Fibroblast of skin of right biceps (primary cell): Measurements from ENCODE around the gene EGFR.

Experiments used
- DNase-seq: peaks from one replicate; pipeline ENCODE4 v3.0.0-alpha.2; 2013

Gene EGFR

DNA sequence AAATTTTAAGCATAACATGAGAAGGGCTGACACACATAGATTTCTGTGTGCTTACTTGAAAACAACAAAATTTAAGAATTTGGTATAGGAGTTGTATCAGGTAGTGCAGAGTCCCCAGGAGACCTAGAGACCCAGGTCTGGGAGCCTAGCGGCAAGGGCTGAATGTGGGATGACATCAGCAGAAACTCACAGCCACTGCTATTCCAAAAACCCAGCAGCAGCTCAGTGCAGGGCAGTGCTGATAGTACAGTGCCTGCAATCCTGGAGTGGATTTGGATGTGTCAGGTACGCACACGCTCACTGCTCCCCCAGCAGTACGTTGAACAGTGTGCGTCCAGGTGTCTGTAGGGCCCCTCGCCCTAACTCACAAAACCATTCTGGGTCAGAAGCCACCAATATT lies 87.1 kb downstream of the EGFR start:
- DNase-seq: no peak

DNA sequence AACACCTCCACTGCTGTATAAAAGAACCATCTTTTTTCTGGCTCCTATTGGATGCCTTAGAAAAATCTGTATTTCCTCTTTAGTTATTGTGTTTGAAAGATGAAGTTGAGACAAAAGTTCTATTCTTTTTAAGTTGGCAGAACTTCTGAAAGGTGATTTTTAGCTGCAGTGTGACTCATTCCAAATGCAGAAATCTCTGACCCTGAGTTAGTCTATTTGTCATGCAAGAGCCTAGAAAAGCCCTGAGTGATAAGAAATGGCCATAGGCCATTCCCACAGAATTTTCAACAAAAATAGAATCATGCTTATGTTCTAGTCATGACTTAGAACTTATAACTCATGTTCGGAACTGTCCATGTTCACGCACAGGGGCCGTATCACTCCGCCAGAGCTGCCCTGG lies 89.1 kb downstream of the EGFR start:
- DNase-seq: peak; percentile 47

DNA sequence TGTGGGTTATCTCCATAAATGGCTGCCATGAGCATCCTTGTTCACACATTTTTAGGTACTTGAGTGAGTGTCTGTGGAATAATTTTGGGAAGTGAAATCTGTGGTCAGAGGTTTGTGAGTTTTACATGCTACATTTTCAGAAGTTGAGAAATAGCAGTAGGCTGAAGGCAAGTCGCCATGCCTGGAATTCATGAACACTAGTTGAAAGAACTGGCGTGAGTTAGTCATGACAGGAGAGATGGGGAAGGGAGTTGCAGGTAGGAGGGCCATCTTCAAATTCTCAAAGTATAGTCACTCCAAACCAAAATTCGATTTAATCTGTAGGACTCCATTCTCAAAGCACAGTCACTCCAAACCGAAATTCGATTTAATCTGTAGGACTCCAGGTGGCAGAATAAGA lies 89.6 kb downstream of the EGFR start:
- no peak for DNase-seq

- DNase-seq: no peak
Measured at GRCh38 chr7:55108818-55109217, 90.0 kb downstream of the EGFR start.

DNA sequence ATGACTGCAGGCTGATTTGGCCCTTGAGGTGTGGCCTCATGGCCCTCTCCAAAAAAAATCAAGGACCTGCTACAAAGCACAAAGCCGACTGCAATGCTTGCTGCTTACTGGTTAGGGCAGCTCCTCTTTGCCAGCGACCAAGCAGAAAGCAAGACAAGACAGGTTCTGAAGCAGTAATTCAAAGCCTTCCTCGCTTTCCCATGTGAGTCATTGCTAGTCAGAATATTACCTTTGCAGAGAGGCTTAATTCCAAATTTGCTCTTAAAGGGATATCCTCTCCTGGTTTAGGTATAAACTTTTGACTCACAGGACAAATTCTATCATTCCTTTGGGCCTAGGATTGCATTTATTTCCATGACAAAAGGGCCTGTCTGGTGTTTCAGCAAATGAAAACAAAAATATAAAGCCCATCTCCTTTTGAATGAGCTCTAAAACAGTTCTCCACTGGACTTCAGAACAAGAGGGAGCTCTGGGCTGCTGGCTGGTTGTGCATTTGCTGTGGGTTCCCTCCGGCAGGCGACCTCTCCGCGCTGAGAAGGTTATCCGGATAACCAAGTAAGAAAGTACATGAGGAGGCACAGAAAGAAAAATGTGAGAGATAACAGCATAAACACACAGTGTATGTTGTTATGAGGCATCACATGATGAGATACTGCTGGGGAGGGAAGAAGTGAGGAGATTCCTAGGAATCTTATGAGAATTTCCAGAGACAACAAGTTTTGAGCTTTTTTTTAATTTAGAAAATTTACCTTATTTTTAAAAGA lies 90.8 kb downstream of the EGFR start:
- DNase-seq: peak; percentile 47

- DNase-seq: no peak
Measured at GRCh38 chr7:55110282-55110992, 91.6 kb downstream of the EGFR start.

- DNase-seq: peak; percentile 81
Measured at GRCh38 chr7:55110993-55111361, 92.2 kb downstream of the EGFR start.

GRCh38 chr7:55112056-55112455 lies 93.2 kb downstream of the EGFR start:
- no peak for DNase-seq

DNA sequence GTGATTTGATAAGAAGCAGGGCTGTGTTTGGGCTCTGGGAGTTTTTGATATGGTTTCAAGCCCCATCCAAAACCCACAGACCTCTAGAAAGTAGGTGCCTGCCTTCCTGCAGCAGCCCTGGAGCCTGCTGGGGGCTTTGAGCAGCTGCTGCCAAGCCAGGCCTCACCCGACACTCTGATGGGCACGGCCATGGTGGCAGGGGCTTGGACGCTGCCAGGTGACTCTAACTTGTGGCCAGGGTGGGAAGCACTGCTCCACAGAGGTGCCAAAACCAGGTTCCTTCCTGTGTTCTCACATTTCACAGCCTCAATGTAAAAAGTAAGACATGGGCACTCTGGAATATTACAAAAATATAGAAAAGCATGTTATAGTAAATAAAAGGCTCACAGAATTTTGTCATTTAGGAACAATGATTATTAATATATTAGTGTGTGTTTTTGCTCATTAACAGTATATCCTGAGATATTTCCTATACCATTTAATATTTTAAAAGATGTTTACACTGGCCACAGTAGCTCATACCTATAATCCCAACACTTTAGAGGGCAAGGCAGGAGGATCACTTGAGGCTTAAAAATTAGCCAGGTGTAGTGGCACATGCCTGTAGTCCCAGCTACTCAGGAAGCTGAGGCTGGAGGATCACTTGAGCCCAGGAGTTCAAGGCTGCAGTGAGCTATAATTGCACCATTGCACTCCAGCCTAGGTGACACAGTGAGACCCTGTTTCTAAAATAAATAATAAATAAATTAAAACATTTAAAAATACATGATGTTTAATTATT lies 95.1 kb downstream of the EGFR start:
- no peak for DNase-seq

DNA sequence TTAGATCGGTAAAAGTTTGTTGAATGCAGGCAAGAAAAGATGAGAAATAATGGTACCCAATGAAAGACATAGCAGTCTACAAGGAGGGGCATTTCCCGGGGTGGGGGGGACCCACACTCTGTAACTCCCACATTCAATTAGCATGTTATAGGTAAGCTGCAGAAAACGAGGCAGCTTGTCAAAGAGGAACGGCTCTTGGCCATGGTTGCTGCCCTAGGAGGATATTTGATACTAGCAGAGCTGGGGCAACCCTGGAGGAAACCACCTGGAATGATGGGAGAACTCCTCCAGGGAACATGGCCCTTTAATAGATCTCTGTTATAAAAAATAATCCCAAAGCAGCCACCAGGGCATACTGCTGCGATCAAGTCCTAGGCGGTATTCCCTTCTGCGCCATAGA lies 98.5 kb downstream of the EGFR start:
- no peak for DNase-seq

DNA sequence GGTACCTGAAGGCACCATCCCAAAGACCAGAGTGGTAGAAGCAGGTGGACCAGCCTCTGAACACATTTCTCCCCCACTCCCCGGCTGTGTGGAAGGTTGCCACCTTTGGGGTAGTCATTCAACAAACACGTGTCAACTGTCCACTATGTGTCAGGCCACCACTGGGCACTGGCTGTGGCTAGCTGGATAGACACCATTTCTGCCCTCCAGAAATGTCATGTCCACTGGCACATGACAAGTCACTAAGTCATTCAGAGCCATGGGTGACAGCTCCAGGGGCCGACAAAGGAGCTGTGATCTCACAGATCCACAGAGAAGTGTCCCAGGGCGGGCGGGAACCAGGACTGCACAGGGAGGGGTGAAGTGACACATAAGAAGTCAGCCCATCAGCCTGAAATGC lies 99.6 kb downstream of the EGFR start:
- no peak for DNase-seq

GRCh38 chr7:55119571-55119970 lies 100.8 kb downstream of the EGFR start:
- DNase-seq: no peak

DNA sequence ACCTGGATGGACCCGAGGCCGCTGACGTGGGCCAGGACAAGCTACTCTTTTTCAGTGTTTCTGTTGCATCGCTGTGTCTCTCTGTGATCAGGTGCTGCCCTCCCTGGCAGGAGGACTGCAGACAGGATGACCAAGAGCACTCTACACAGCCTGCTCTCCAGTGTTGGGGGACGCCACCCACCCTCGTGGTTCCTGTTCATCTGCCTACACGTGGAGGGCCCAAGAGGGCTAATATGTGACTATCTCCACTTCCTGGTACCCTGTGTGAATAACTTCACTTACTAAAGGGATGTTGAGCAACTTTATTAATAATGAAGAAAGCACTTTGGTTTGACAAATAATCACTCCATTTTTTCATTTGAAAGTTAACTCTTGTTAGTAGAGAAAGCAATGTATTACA lies 101.3 kb downstream of the EGFR start:
- no peak for DNase-seq

DNA sequence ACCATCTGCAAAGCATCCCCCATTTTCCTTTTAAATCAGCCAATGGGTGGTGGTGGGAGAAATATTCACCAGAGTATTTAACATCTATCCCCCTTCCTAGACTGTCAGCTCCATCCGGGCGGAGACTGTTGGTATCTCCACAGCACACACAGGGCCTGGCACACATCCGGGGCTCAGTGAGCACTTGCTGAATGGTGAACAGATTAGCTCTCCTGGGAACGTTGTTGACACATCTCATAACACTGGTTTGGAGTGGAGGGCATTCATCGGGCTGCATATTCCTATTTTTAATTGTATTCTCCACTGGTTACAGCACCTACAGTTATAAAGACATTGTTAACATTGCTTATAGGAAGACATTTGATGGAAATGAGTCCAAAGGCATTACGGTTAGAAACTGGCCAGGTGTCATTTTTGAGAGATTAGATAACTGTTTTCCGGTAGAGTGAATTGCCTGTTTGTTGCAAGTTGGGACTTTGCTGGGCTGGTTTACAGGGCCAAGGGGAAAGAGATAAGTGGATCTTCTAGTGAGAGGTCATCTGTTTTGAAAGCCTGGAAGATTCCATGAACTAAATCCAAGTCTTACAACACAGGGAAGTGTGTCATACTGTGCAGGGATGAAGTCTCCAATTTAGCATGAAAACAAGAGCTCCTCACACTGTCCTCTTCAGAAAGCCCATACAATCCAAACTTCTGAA lies 101.8 kb downstream of the EGFR start:
- peak; percentile 50 for DNase-seq

DNA sequence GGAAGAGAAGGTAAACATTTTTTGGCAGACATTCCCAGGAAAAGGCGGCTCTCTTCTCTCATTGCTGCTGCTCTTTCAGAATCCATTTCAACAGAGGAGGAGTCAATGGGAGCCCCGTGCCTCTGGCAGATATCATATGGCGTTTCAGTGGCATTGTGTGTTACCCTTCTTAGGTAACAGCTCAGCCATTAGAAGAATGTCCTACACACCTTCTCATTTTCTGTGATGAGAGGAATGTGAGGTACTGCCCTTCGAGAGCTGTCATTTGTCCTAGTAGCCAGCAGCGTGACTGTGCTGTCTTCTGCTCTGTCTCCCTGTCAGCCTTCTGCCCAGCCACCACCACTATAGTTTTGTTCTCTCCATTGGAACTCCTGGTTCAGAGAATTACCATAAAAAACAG lies 102.4 kb downstream of the EGFR start:
- DNase-seq: no peak

DNA sequence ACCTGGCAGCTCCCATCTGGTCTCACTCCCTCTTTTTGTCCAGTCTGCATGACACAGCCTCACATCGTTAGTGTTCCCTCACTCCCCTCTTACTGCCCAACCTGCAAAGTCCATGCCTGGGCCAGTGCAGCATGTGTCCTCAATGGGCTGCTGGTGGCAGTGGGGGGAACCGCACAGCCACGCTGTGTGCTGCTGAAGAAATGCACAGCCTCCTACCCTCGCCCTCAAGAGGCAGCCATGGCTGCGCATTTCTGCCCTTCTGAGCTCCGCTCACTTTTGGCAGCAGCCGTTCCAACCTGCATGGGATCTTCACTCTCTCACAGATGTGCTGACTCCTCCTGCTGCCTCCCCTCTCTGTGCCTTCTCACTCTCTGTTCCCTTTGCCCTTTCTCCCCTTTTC lies 103.4 kb downstream of the EGFR start:
- DNase-seq: no peak

- peak; percentile 57 for DNase-seq
Measured at GRCh38 chr7:55124989-55125875, 106.4 kb downstream of the EGFR start.

GRCh38 chr7:55127135-55127551 lies 108.3 kb downstream of the EGFR start:
- DNase-seq: peak; percentile 79

DNA sequence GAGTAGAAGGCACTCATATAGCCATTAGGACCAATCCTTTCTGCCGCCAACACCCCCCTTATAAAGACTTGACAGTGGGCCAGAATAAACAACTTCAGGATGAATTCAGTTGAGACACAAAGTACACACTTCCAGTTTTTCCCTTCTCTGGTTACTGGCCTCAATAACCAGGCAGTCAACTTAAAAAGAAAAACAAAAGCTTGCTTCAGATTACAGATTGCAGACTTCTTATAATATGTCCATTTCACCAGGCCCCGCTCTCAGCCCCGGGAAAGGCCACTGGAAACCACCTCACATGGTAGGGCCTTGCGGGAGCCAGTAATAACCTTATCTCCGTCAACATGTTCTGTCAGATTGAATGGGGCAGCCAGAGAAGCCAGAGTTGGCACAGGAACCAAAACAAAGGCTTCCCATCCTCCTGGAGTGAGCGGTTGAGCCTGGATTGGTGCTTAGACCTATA lies 108.8 kb downstream of the EGFR start:
- DNase-seq: peak; percentile 89

- peak; percentile 91 for DNase-seq
Measured at GRCh38 chr7:55128693-55129394, 110.0 kb downstream of the EGFR start.
